HG03103 (cell line): Measurements from ENCODE around the gene SCARB1.

ENCODE experiments used
- ATAC-seq: cut with Tn5 transposase; IDR thresholded peaks from one replicate; pipeline ENCODE4 v1.9.1; 2021; ENCODE audit warnings: low read depth; ENCODE audit not compliant: unreplicated experiment

Gene SCARB1

GRCh38 chr12:124778411-124778810, 85.3 kb downstream of the SCARB1 start:
- ATAC-seq: no peak

- ATAC-seq: no peak
Measured at GRCh38 chr12:124777399-124778372, 86.0 kb downstream of the SCARB1 start.

GRCh38 chr12:124776125-124776513, 87.5 kb downstream of the SCARB1 start:
- no peak for ATAC-seq

GRCh38 chr12:124774462-124775167, 89.0 kb downstream of the SCARB1 start:
- ATAC-seq: peak; percentile 76

GRCh38 chr12:124774054-124774461, 89.6 kb downstream of the SCARB1 start:
- peak; percentile 25 for ATAC-seq

- no peak for ATAC-seq
Measured at GRCh38 chr12:124772289-124773170, 91.1 kb downstream of the SCARB1 start.

- ATAC-seq: no peak
Measured at GRCh38 chr12:124771462-124772288, 92.0 kb downstream of the SCARB1 start.

- ATAC-seq: no peak
Measured at GRCh38 chr12:124770728-124771127, 92.9 kb downstream of the SCARB1 start.

GRCh38 chr12:124769881-124770512, 93.7 kb downstream of the SCARB1 start:
- no peak for ATAC-seq

- no peak for ATAC-seq
Measured at GRCh38 chr12:124769163-124769530, 94.5 kb downstream of the SCARB1 start.

GRCh38 chr12:124768452-124769162, 95.1 kb downstream of the SCARB1 start:
- ATAC-seq: no peak

- peak; percentile 79 for ATAC-seq
Measured at GRCh38 chr12:124767066-124767821, 96.4 kb downstream of the SCARB1 start.

- no peak for ATAC-seq
Measured at GRCh38 chr12:124766727-124767065, 97.0 kb downstream of the SCARB1 start.

- ATAC-seq: no peak
Measured at GRCh38 chr12:124765581-124766489, 97.8 kb downstream of the SCARB1 start.

GRCh38 chr12:124764870-124765580, 98.6 kb downstream of the SCARB1 start:
- ATAC-seq: no peak

GRCh38 chr12:124764451-124764850, 99.2 kb downstream of the SCARB1 start:
- ATAC-seq: no peak

- ATAC-seq: no peak
Measured at GRCh38 chr12:124763594-124763979, 100.1 kb downstream of the SCARB1 start.
